Stomach (tissue), 4 donors: ENCODE results near the gene KCNC1.

Experiments used
- POLR2A ChIP-seq, 4 donors: fragments of 450-650 bp; IDR thresholded peaks; one replicate each; pipeline ENCODE4 v1.6.1; 2016; ENCODE audit warnings: antibody characterized with exemption in 4 of 4, control low read depth in 2 of 4, mild to moderate bottlenecking in 1 of 4, moderate library complexity in 1 of 4
- POLR2AphosphoS5 ChIP-seq, 3 donors: sonication (generic); formaldehyde crosslinking; IDR thresholded peaks; one replicate each; pipeline ENCODE4 v1.6.1; 2016; ENCODE audit warnings: antibody characterized with exemption in 3 of 3
- TF ChIP-seq, protein P1 (sequence below), 7 experiments: fragments of 450-650 bp in 4 of 7; fragments of 200-600 bp in 3 of 7; sonication (generic) in 3 of 7; IDR thresholded peaks; one replicate each; pipeline ENCODE4 v1.5.1; 2016 to 2019; ENCODE audit warnings: antibody characterized with exemption in 7 of 7, control low read depth in 2 of 7, mild to moderate bottlenecking in 1 of 7

DNA sequence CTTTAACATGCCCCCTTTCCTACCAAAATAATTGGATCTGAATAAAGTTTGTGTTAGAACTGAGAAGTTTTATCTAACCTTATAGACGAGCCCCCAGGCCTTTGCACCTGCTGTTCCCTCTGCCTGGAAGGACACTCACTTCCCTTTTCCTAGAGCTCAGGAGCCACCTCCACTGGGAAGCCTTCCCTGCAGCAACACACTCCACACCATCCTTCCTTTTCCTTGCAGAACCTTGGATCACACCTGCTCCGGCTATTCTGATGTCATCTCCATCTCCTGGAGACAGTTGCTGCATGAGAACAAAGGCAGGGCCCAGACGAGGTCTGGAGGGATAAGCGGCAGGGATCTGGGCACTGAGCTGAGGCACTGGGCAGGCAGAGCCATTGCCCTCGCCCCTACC, 37.8 kb upstream of the KCNC1 start:
- TF ChIP-seq, protein P1, sequence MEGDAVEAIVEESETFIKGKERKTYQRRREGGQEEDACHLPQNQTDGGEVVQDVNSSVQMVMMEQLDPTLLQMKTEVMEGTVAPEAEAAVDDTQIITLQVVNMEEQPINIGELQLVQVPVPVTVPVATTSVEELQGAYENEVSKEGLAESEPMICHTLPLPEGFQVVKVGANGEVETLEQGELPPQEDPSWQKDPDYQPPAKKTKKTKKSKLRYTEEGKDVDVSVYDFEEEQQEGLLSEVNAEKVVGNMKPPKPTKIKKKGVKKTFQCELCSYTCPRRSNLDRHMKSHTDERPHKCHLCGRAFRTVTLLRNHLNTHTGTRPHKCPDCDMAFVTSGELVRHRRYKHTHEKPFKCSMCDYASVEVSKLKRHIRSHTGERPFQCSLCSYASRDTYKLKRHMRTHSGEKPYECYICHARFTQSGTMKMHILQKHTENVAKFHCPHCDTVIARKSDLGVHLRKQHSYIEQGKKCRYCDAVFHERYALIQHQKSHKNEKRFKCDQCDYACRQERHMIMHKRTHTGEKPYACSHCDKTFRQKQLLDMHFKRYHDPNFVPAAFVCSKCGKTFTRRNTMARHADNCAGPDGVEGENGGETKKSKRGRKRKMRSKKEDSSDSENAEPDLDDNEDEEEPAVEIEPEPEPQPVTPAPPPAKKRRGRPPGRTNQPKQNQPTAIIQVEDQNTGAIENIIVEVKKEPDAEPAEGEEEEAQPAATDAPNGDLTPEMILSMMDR (IDR thresholded peaks at IDR 0.05): no peak
- TF ChIP-seq POLR2A (IDR thresholded peaks at IDR 0.05) (no peak), POLR2AphosphoS5 (IDR thresholded peaks at IDR 0.05) (no peak)
